Measurements from ENCODE around the gene LPP. TPM values are rescaled to one million over a fixed set of nuclear protein-coding genes. Genes with fewer than 3 reads are reported as not detected.

The LPP gene
- total RNA-seq, 1 donor from 2014 or later: 63.6 TPM

GRCh38 chr3:188759336-188760005 is 605.5 kb downstream of the LPP start:
- ATAC-seq (no peak), DNase-seq (ENCODE audit: low spot score) (no peak)

GRCh38 chr3:188760408-188760807 is 606.5 kb downstream of the LPP start:
- no peak for DNase-seq (ENCODE audit: low spot score)
- no peak for ATAC-seq

- ATAC-seq (no peak), DNase-seq (ENCODE audit: low spot score) (no peak)
Observed at GRCh38 chr3:188761439-188761838, 607.5 kb downstream of the LPP start.

- no peak for ATAC-seq
- DNase-seq (ENCODE audit: low spot score): no peak
Observed at GRCh38 chr3:188761964-188762363, 608.0 kb downstream of the LPP start.

GRCh38 chr3:188764609-188765008 is 610.7 kb downstream of the LPP start:
- no peak for ATAC-seq
- no peak for DNase-seq (ENCODE audit: low spot score)

- DNase-seq (ENCODE audit: low spot score): no peak
- peak; percentile 28 for ATAC-seq
Observed at GRCh38 chr3:188769831-188770230, 615.9 kb downstream of the LPP start.

- ATAC-seq: peak; percentile 69
- no peak for DNase-seq (ENCODE audit: low spot score)
Observed at GRCh38 chr3:188772886-188773285, 618.9 kb downstream of the LPP start.

GRCh38 chr3:188775412-188775811 is 621.5 kb downstream of the LPP start:
- DNase-seq (ENCODE audit: low spot score) (peak; percentile 62), ATAC-seq (peak; percentile 73)

GRCh38 chr3:188776447-188776846 is 622.5 kb downstream of the LPP start:
- ATAC-seq: no peak
- DNase-seq (ENCODE audit: low spot score): no peak

- ATAC-seq: no peak
Observed at GRCh38 chr3:188778091-188778852, 624.3 kb downstream of the LPP start.

GRCh38 chr3:188779281-188779980 is 625.5 kb downstream of the LPP start:
- no peak for DNase-seq (ENCODE audit: low spot score)
- no peak for ATAC-seq

More at GRCh38 chr3:188778091-188778852, 624.3 kb downstream of the LPP start:
- no peak for DNase-seq (ENCODE audit: low spot score)

GRCh38 chr3:188780193-188781147 is 626.5 kb downstream of the LPP start:
- ATAC-seq: peak; percentile 79
- DNase-seq (ENCODE audit: low spot score): peak; percentile 55

- DNase-seq (ENCODE audit: low spot score) (no peak), ATAC-seq (no peak)
Observed at GRCh38 chr3:188782613-188783124, 628.7 kb downstream of the LPP start.

GRCh38 chr3:188786424-188786823 is 632.5 kb downstream of the LPP start:
- ATAC-seq: peak; percentile 71

GRCh38 chr3:188788621-188789081 is 634.7 kb downstream of the LPP start:
- ATAC-seq (no peak), DNase-seq (ENCODE audit: low spot score) (no peak)

More at GRCh38 chr3:188786424-188786823, 632.5 kb downstream of the LPP start:
- no peak for DNase-seq (ENCODE audit: low spot score)

- DNase-seq (ENCODE audit: low spot score) (no peak), ATAC-seq (no peak)
Observed at GRCh38 chr3:188789251-188789650, 635.3 kb downstream of the LPP start.

- no peak for ATAC-seq
- DNase-seq (ENCODE audit: low spot score): no peak
Observed at GRCh38 chr3:188791311-188791710, 637.4 kb downstream of the LPP start.

- DNase-seq (ENCODE audit: low spot score) (no peak), ATAC-seq (peak; percentile 39)
Observed at GRCh38 chr3:188792793-188793192, 638.8 kb downstream of the LPP start.

GRCh38 chr3:188796122-188796631 is 642.2 kb downstream of the LPP start:
- DNase-seq (ENCODE audit: low spot score) (no peak), ATAC-seq (peak; percentile 44)

- ATAC-seq: no peak
- no peak for DNase-seq (ENCODE audit: low spot score)
Observed at GRCh38 chr3:188797045-188797444, 643.1 kb downstream of the LPP start.

All from left lobe of liver (tissue), 2 donors.